Urothelium cell line (cell line): ENCODE data around the gene HEBP1.

ENCODE experiments used
- DNase-seq: peaks from one replicate; pipeline ENCODE4 v3.0.0; 2011; ENCODE audit warnings: low spot score, mixed read lengths
- FAIRE-seq: peaks from 2 replicates; lab custom pipeline; 2011; peaks lifted over from hg19 to GRCh38; lab: Jason Lieb, UNC

Gene HEBP1

DNA sequence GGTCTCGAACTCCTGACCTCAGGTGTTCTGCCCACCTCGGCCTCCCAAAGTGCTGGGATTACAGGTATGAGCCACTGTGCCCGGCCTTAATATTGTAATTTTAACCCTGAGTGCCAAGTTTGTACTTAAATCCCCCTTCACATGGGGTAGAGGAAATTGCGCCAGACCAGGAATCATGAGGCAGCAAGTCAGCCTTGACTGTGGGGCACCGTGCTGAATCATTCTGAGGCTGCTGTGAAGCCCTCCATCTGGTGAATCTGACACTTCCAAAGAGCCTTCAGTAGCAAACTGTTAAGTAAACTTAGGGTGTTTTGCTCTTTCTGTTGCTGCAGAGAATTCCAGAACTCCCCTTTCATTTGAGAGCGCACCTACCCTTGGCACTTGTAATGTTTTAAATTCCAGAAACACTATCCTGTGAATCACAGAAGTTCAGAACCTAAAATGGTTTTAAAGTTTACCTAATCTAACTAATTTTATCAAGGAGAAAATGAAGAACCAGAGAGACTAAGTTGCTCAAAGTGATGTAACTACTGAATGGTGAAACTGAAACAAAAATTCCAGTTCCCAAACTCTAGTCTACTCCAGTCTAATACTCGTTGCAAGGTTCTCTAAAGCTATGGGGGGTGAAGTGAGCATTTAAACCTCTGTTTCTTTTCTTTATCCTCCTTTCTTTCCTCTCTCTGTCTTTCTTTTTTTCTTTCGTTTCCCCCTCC, 7.5 kb downstream of the HEBP1 start:
- no peak for FAIRE-seq
- no peak for DNase-seq

DNA sequence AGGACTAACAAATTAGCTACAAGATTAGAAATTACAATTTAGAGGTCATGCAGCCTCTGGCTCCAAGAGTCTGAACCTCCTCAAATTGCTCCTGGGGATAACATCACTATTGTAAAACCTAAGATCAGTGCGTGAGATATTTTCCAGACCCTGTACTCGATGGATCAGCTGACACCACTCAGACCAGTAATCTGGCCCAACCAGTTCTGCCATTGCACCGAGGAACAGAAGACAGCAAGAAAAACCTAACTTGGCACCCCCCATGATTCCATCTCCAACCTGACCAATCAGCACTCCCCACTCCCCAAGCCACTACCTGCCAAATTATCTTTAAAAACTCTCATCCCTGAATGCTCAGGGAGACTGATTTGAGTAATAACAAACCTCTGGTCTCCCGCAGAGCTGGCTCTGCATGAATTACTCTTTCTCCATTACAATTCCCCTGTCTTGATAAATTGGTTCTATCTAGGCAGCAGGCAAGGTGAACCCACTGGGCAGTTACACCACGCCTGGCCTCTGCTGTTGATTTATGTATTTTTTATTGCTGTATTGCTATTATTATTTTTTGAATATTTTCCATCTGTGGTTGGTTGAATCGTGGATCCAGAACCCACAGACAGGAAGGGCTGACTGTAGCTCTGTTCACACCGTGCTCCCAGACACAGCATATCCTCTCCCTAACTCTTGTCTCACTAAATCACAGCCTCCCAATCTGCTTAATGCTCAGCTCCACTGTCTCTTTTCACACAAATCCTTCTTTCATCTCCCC, 9.2 kb downstream of the HEBP1 start:
- DNase-seq (no peak), FAIRE-seq (no peak)

DNA sequence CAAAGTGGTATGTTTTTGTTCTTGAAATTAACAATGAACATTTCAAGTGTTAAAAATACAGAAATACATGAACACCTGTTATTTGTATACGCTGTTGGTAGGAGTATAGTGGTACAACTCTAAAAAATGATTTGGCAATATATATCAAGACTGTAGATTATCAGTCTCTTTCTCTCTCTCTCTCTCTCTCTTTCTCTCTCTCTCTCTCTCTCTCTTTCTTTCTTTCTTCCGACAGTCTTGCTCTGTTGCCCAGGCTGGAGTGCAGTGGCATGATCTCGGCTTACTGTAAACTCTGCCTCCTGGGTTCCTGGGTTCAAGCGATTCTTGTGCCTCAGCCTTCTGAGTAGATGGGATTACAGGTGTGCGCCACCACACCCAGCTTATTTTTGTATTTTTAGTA, 12.6 kb downstream of the HEBP1 start:
- DNase-seq (no peak), FAIRE-seq (no peak)

DNA sequence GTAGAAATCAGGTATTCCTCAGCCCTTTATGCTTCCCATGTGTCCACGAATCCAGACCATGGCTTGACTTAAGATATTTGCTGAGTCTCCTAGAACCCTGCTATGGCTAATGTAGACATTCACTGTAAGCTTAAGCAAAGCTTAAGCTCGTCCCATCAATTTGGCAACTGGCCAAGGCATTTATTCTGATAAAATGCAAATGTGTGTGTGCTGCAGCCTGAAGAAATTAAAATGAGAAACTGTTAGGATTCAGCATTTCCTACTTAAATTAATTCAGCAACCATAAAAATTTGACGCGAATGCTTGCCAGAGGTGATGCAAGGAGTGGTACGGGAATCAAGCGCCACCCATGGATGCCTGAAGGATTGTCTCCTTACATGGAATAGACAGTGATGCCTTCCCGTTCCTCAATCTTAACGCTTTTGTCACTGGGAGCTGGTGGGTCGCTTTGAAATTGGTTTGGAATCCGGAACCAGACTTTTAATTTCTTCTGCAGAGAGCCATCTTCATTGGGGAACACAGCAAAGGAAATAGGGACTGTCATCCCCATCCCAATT, 13.2 kb downstream of the HEBP1 start:
- DNase-seq (no peak), FAIRE-seq (no peak)

- DNase-seq (peak; percentile 65), FAIRE-seq (peak; percentile 50)
Measured at GRCh38 chr12:12985817-12986408, 14.2 kb downstream of the HEBP1 start.

DNA sequence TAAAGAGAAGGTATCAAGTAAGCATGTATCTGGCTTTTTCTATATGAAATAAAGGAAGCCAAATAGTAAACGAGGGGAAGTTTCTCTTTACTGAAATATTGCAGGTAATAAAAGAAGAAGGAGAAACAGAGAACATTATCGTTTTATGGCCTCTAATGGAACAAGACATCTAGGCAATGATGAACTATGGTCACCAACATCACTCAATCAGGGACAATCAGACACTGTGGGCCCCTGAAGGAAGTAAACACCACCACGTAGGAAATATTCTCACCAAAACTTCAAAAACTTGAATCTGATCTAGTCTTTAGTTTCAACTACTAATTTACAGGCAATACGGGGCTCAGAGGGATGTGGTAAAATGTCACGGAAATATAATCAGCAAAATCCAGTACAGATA, 15.9 kb downstream of the HEBP1 start:
- DNase-seq (no peak), FAIRE-seq (no peak)

GRCh38 chr12:12983420-12984035, 16.5 kb downstream of the HEBP1 start:
- FAIRE-seq: peak; percentile 77
- DNase-seq: peak; percentile 67

DNA sequence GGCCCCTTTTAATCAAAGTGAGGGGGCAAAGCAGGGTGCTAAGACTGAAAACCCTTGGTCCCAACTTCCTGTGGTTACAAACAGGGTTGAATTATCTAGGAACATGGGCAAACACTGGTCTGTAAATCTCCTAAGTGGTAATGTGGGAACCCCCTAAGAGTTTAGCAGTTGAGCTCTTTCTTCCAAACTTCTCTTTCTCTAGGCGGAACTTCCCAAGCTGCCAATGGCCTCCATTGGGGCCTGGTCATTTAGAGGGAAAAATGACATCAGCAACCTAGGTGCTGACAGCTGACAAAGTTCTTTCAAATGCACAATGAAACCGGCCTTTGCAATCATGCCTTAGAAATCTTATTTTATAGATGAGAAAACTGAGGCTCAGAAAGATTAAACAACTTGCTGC, 17.7 kb downstream of the HEBP1 start:
- DNase-seq (no peak), FAIRE-seq (no peak)

- DNase-seq (peak; percentile 18), FAIRE-seq (peak; percentile 52)
Measured at GRCh38 chr12:12979731-12980259, 20.3 kb downstream of the HEBP1 start.

DNA sequence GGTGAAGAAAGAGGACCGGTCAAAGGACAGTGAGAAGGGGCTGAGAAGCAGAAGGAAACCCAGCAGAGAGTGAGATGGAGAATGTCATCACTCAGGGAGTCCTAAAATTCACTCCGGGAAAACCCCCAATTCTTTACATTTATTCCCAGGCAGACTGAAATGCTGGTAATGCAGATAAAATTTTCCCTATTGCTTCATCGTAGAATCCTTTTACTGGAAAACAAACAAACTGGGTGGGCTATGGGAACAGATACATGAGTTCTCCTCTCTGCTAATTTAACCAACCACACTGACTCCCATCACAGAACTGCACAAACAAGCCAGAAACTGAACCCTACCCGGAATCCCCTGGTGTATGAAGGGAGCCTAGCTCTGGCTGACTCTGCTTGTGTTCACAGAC, 20.9 kb downstream of the HEBP1 start:
- DNase-seq: no peak
- FAIRE-seq: no peak

- DNase-seq (no peak), FAIRE-seq (peak; percentile 44)
Measured at GRCh38 chr12:12977231-12977630, 22.8 kb downstream of the HEBP1 start.

GRCh38 chr12:12976366-12976765, 23.7 kb downstream of the HEBP1 start:
- peak; percentile 60 for DNase-seq
- peak; percentile 61 for FAIRE-seq

GRCh38 chr12:12975322-12976077, 24.6 kb downstream of the HEBP1 start:
- peak; percentile 70 for DNase-seq
- peak; percentile 20 for FAIRE-seq

DNA sequence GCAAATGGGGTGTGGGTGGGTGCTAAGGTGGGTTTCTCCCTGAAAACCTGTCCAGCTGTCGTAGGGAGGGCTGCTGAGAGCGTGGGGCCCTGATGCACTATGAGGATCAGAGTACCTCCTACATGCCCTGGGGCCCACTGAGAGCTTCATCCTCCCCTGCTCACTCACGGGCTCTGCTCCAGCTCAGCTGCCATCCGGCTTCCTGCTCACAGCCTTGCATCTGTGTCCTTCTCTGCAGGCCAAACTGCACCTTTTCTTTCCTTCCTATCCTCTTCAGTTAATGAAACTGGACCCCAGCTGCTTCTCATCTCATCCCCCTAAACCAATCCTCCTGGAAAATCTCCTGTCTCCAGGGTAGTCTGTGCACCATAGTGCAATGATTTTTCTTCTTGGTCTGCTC, 25.9 kb downstream of the HEBP1 start:
- FAIRE-seq: no peak
- DNase-seq: no peak

GRCh38 chr12:12973019-12973418, 27.0 kb downstream of the HEBP1 start:
- peak; percentile 81 for FAIRE-seq
- no peak for DNase-seq

- DNase-seq (no peak), FAIRE-seq (peak; percentile 27)
Measured at GRCh38 chr12:12965836-12966235, 34.2 kb downstream of the HEBP1 start.

DNA sequence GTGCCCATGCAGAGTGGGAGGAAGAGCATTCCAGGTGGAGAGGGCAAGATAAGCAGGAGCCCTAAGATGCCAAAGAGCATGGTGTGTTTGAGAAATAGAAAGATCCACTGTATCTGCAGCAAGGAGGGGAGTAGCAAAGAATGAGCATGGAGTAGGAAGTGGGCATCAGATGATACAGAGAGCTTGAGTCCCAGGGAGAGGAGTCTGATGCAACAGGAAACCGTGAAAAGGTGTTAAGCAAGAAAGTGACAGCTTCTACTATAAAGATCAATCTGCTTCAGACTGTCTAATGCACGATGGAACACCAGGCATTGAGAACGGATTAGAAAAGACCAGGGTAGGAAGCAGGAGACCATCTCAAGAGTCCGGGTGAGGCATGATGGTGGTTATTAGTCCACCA, 35.8 kb downstream of the HEBP1 start:
- FAIRE-seq (no peak), DNase-seq (no peak)

DNA sequence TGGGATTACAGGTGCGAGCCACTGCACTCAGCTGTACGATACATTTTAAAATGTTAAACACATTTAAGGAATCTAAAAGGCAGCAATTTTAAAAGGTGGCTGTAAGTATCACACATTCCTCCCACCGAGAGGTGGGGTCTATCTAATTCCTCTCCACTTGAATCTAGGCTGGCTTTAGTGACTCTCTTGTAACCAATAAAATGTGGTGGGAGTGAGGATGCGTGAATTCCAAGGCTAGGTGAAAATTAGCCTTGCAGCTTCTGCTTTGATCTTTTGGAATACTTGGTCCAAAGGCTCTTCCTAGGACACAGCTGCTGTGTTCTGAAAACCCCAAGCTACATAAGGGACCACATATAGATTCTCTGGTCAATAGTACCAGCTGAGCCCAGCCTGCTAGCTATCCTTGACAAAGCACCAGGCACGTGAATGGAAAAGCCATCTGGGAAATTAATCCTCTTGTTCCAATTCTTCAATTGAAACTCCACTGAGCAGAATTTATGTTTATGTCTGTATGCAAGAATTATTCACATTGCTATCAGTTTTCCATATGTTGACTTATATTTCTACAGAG, 39.3 kb downstream of the HEBP1 start:
- FAIRE-seq: no peak
- no peak for DNase-seq

DNA sequence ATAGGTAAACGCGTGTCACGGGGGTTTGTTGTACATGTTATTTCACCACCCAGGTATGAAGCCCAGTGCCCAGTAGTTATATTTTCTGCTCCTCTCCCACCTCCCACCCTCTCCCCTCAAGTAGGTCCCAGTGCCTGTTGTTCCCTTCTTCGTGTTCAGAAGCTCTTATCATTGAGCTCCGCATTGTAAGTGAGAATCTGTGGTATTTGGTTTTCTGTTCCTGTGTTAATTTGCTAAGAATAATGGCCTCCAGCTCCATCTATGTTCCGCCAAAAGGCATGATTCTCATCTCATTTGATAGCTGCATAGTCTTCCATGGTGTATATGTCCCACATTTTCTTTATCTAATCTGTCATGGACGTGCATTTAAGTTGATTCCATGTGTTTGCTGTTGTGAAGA, 41.2 kb downstream of the HEBP1 start:
- DNase-seq: no peak
- no peak for FAIRE-seq
